OCI-M2 (cell line): ENCODE measurements around the gene RPL6.
A peak's percentile ranks its signal among the peaks of the same experiment; 100 is the strongest.
"Not testable (repeated sequence)": the region's sequence is repeated elsewhere in the genome, so short reads cannot be mapped to it uniquely, and the experiment has no call there.

Experiments used
- DNase-seq: peaks from one replicate; lab custom pipeline; 2025; ENCODE audit not compliant: unreplicated experiment; lab: John Stamatoyannopoulos, UW

RPL6 gene

GRCh38 chr12:112420740-112421139 lies 11.3 kb upstream of the RPL6 start:
- no peak for DNase-seq

DNA sequence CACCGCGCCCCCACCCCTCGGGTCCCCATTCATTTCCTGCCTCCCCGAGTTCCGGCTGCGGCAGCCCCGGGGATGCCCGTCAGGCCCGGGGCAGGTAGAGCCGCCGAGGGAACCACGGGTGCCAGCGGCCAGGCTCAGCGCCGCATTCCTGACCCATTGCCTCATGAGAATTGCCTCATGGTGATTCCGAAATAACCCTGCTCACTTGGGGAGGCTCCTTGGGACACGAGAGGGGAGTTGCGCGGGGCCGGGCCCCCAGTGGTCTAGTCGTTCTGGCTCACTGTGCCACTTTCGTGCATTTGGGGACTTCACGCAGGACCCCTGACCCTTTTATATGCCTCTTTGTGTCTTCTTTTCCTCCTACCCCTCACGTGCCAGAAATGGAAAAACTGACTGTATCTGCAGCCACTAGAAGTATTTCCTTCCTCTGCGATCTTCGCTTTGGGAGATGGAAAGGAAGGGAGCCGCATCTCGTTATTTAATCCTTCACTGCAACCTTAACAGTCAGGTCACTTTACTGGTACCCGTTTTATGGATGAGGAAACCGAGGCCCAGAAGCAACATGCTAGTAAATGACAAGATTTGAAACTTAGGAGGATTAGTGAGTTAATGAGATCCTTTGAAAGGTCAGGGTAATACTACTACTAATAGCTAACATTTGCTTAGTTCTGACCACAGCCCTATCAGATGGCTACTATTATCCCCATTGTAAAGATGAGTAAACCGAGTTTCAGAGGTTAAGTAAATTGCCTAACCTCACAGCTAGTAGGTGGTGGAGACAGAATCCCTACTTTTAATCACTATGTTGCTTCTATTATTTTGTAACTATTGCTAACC lies 10.1 kb upstream of the RPL6 start:
- DNase-seq: no peak

DNA sequence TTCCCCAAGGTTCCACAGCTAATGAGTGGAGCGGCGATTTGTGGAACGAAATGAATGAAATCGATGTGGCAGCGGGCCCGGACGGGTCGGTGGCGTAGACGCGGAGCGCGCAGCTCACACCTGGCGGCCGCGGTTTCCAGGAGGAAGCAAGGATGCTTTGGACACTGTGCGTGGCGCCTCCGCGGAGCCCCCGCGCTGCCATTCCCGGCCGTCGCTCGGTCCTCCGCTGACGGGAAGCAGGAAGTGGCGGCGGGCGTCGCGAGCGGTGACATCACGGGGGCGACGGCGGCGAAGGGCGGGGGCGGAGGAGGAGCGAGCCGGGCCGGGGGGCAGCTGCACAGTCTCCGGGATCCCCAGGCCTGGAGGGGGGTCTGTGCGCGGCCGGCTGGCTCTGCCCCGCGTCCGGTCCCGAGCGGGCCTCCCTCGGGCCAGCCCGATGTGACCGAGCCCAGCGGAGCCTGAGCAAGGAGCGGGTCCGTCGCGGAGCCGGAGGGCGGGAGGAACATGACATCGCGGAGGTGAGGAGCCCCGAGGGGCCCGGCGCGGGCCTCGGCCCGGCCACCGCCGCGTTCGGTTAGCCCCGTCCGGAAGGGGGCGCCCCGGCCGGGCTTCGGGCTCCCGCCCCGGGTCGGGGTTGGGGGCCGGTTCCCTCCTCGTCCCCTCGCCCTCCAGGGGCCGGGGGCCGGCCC lies 9.3 kb upstream of the RPL6 start, which contains the start of gene PTPN11:
TSS of gene PTPN11 (plus strand) at position 340 of the 689 bp plus-strand sequence. CDS start at position 505, 165 bp downstream.
- no peak for DNase-seq

GRCh38 chr12:112418273-112418607 lies 8.8 kb upstream of the RPL6 start:
- DNase-seq: no peak

DNA sequence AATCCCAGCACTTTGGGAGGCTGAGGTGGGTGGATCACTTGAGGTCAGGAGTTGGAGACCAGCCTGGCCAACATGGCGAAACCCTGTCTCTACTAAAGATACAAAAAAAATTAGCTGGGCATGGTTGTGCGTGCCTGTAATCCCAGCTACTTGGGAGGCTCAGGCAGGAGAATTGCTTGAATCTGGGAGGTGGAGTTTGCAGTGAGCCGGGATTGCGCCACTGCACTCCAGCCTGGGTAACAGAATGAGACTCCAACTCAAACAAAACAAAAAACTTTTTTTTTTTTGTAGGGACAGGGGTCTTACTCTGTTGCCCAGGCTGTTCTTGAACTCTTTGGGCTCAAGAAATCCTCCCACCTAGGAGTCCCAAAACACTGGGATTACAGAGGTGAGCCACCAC lies 6.1 kb upstream of the RPL6 start:
- not testable (repeated sequence) for DNase-seq

GRCh38 chr12:112413855-112414625 lies 4.6 kb upstream of the RPL6 start:
- DNase-seq: no peak

GRCh38 chr12:112409906-112410244 lies 470 bp upstream of the RPL6 start:
- DNase-seq: no peak

DNA sequence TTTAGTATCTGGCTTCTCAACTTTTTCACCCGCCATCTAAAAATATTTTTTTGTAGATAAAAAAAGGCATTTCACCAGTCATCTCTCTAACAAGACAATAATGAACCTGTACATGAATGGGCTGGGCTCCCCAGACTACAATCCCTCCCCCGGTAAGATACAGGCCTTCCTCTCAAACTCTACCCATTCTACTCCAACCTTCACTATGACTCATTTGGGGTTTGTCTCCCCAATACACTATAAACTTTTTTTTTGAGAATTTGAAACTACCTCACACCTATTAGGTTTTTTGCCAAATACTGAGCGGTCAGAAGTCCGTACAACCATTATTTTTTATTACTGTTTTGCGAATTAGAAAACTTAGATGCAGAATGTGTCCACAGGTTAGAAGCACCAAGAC lies 784 bp downstream of the RPL6 start:
- DNase-seq: no peak

DNA sequence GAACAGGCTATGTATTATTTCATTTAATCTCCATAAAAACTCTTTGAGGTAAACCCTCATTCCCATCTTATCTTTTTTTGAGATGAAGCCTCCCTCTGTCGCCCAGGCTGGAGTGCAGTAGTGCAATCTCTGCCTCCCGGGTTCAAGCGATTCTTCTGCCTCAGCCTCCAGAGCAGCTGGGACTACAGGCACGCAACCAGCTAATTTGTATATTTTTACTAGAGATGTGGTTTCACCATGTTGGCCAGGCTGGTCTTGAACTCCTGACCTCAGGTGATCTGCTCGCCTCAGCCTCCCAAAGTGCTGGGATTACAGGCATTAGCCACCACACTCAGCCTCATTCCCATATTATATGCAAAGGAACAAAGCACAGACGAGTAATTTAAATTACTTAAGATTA lies 1.7 kb downstream of the RPL6 start:
- not testable (repeated sequence) for DNase-seq

GRCh38 chr12:112406519-112407488 lies 2.6 kb downstream of the RPL6 start:
- DNase-seq: no peak

DNA sequence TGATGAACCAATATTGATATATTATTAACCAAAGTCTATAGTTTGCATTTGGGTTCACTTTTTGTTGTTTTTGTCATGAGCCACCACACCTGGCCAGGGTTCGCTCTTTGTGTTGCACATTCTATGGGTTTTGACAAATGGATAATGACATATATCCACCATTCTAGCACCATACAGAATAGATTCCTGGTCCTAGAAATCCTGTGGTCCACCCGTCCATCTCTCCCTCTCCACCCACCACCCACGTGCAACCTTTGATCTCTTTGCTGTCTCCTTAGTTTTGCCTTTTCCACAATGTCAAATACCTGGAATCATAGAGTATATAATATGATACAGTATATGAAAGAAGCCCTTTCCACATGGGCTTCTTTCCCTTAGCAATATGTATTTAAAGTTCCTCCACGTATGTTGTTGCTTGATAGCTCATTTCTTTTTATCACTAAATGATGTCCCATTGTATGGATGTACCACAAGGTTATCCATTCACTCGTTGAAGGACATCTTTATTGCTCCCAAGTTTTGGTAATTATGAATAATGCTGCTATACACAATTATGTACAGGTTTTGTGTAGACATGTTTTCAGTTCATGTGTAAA lies 7.4 kb downstream of the RPL6 start:
- DNase-seq: no peak

- DNase-seq: no peak
Measured at GRCh38 chr12:112401054-112401453, 8.4 kb downstream of the RPL6 start.

- DNase-seq: no peak
Measured at GRCh38 chr12:112393328-112393727, 16.1 kb downstream of the RPL6 start.

DNA sequence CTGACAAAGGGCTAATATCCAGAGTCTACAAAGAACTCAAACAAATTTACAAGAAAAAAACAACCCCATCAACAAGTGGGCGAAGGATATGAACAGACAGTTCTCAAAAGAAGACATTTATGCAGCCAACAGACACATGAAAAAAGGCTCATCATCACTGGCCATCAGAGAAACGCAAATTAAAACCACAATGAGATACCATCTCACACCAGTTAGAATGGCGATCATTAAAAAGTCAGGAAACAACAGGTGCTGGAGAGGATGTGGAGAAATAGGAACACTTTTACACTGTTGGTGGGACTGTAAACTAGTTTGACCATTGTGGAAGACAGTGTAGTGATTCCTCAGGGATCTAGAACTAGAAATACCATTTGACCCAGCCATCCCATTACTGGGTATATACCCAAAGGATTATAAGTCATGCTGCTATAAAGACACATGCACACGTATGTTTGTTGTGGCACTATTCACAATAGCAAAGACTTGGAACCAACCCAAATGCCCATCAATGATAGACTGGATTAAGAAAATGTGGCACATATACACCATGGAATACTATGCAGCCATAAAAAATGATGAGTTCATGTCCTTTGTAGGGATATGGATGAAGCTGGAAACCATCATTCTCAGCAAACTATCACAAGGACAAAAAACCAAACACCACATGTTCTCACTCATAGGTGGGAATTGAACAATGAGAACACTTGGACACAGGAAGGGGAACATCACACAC lies 19.3 kb downstream of the RPL6 start:
- not testable (repeated sequence) for DNase-seq

DNA sequence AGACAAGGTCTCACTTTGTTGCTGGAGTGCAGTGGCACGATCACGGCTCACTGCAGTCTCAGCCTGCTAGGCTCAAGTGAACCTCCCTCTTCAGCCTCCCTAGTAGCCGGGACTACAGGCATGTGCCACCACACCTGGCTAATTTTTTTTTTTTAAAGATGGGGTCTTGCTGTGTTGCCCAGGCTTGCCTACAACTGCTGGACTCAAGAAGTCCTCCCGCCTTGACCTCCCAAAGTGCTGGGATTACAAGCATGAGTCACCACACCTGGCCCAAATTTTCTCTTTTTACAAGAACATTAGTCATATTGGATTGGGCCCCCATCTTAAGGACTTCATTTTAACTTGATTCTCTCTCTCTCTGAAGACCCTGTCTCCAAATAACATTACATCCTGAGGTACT lies 20.2 kb downstream of the RPL6 start:
- DNase-seq: no peak

GRCh38 chr12:112386726-112387125 lies 22.7 kb downstream of the RPL6 start:
- no peak for DNase-seq

DNA sequence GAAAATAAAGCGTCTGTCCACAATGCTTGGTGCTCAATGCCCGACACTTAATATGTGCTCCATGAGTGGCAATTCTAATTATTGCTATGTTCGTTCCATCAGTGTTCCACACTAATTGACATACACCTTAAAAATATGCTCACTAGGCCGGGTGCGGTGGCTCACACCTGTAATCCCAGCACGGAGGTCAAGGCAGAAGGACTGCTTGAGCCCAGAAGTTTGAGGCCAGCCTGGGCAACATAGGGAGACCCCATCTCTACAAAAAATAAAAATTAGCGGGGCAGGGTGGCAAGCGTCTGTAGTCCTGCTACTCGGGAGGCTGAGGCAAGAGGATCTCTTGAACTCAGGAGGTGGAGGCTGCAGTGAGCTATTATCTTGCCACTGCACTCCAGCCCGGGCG lies 26.5 kb downstream of the RPL6 start:
- DNase-seq: no peak

GRCh38 chr12:112381883-112382796 lies 27.3 kb downstream of the RPL6 start, which contains the start of gene HECTD4:
HECTD4 (minus strand) TSS chr12:112382431; CDS start chr12:112382128, 303 bp downstream.
- DNase-seq: peak; percentile 60
